Measurements from ENCODE around the gene OR7A10. TPM values are rescaled to one million over a fixed set of nuclear protein-coding genes. Genes with fewer than 3 reads are reported as not detected.
A peak's percentile ranks its signal among the peaks of the same experiment; 100 is the strongest.

Gene OR7A10
- total RNA-seq (not detected), polyA plus RNA-seq (not detected)

- Histone ChIP-seq H3K27ac (no peak within 1 kb of the TSS), H3K4me1 (no peaks in the 10 kb centered on the region), H3K4me3 (no peak within 1 kb of the TSS), H3K27me3 (peaks cover 0 to 5% (median 3%) of the 10 kb centered on the region in 3 donors), H3K36me3 (no peaks in the 10 kb centered on the region), H3K9me3 (no peaks in the 10 kb centered on the region)
- no peak for DNase-seq
- intact Hi-C loops (cut with DNase I): no loop called here
- TF ChIP-seq CTCF (IDR thresholded peaks at IDR 0.05): no peak
- TF ChIP-seq EP300 (IDR thresholded peaks at IDR 0.05): no peak
- no peak for TF ChIP-seq POLR2AphosphoS5 (IDR thresholded peaks at IDR 0.05)
- TF ChIP-seq POLR2A (IDR thresholded peaks at IDR 0.05): no peak
- WGBS, 2 donors: 83 to 88% methylated on average over 5 of the region's 5 CpGs
Measured at GRCh38 chr19:14848822-14849221, at the start of gene OR7A10. OR7A10 (minus strand) TSS chr19:14848922; CDS start chr19:14841877, 7,045 bp downstream.

- Histone ChIP-seq H3K4me1 (peaks cover 0 to 5% (median 0%) of the 10 kb centered on the region in 4 donors), H3K36me3 (no peaks in the 10 kb centered on the region), H3K9me3 (no peaks in the 10 kb centered on the region), H3K4me3 (no peak overlapping the region), H3K27me3 (peaks cover 0 to 15% (median 3%) of the 10 kb centered on the region in 3 donors), H3K27ac (no peak overlapping the region)
- TF ChIP-seq EP300 (IDR thresholded peaks at IDR 0.05): no peak
- no peak for TF ChIP-seq CTCF (IDR thresholded peaks at IDR 0.05)
- no peak for TF ChIP-seq POLR2A (IDR thresholded peaks at IDR 0.05)
- no peak for TF ChIP-seq POLR2AphosphoS5 (IDR thresholded peaks at IDR 0.05)
- peak; percentile 62 for DNase-seq
- intact Hi-C loops (cut with DNase I): no loop called here
- 49 to 51% methylated on average over 10 of the region's 10 CpGs for WGBS, 2 donors
Measured at GRCh38 chr19:14890643-14891379, 42.1 kb upstream of the OR7A10 start.

- Histone ChIP-seq H3K9me3 (no peaks in the 10 kb centered on the region), H3K27ac (no peak overlapping the region), H3K36me3 (no peaks in the 10 kb centered on the region), H3K4me1 (peaks cover 0 to 5% (median 0%) of the 10 kb centered on the region in 4 donors), H3K4me3 (no peak overlapping the region), H3K27me3 (peaks cover 0 to 13% (median 3%) of the 10 kb centered on the region in 3 donors)
- no peak for TF ChIP-seq POLR2A (IDR thresholded peaks at IDR 0.05)
- no peak for TF ChIP-seq EP300 (IDR thresholded peaks at IDR 0.05)
- no peak for DNase-seq
- 62 to 76% methylated on average over 3 of the region's 3 CpGs for WGBS, 2 donors
- intact Hi-C loops (cut with DNase I): no loop called here
Measured at GRCh38 chr19:14889994-14890642, 41.4 kb upstream of the OR7A10 start.

- peaks cover 0 to 5% (median 0%) of the 10 kb centered on the region in 4 donors for H3K4me1 ChIP-seq
- TF ChIP-seq POLR2AphosphoS5 (IDR thresholded peaks at IDR 0.05) (no peak), CTCF (IDR thresholded peaks at IDR 0.05) (no peak), POLR2A (IDR thresholded peaks at IDR 0.05) (no peak), EP300 (IDR thresholded peaks at IDR 0.05) (no peak)
- no peaks in the 10 kb centered on the region for H3K36me3 ChIP-seq
- no peaks in the 10 kb centered on the region for H3K9me3 ChIP-seq
- intact Hi-C loops (cut with DNase I): no loop called here
- H3K27me3 ChIP-seq: peaks cover 0 to 7% (median 0%) of the 10 kb centered on the region in 3 donors
- 57 to 71% methylated on average over 4 of the region's 4 CpGs for WGBS, 2 donors
- no peak for DNase-seq
- H3K4me3 ChIP-seq: no peak within 1 kb of the TSS
- H3K27ac ChIP-seq: no peak within 1 kb of the TSS
Measured at GRCh38 chr19:14886032-14886431, 37.3 kb upstream of the OR7A10 start, which contains the start of gene OR7A17. OR7A17 (minus strand) TSS chr19:14886132; CDS start chr19:14881355, 4,777 bp downstream.

GRCh38 chr19:14871619-14872230 is 23.0 kb upstream of the OR7A10 start:
- H3K36me3 ChIP-seq: no peaks in the 10 kb centered on the region
- no peaks in the 10 kb centered on the region for H3K9me3 ChIP-seq
- 73 to 80% methylated on average over 4 of the region's 4 CpGs for WGBS, 2 donors
- no peak for DNase-seq
- no peak overlapping the region for H3K4me3 ChIP-seq
- H3K4me1 ChIP-seq: no peaks in the 10 kb centered on the region
- TF ChIP-seq POLR2AphosphoS5 (IDR thresholded peaks at IDR 0.05): no peak
- TF ChIP-seq POLR2A (IDR thresholded peaks at IDR 0.05): no peak
- TF ChIP-seq EP300 (IDR thresholded peaks at IDR 0.05): no peak
- TF ChIP-seq CTCF (IDR thresholded peaks at IDR 0.05): no peak
- intact Hi-C loops (cut with DNase I): no loop called here
- H3K27me3 ChIP-seq: no peaks in the 10 kb centered on the region
- no peak overlapping the region for H3K27ac ChIP-seq

Data from sigmoid colon (tissue), 7 donors.